ENCODE data around the gene SLC22A3. TPM values are rescaled to one million over a fixed set of nuclear protein-coding genes. Genes with fewer than 3 reads are reported as not detected.
"Not testable (repeated sequence)": the region's sequence is repeated elsewhere in the genome, so short reads cannot be mapped to it uniquely, and the experiment has no call there.

Gene SLC22A3
- 71.5 TPM for total RNA-seq (ENCODE audit: insufficient read depth, low replicate concordance)

- DNase-seq (ENCODE audit: low spot score): peak; percentile 44
Measured at GRCh38 chr6:160348223-160349019, at the start of gene SLC22A3. Gene SLC22A3 (plus strand): TSS chr6:160348378. CDS start chr6:160348420, 42 bp downstream.

GRCh38 chr6:160299559-160299958 is 48.6 kb upstream of the SLC22A3 start:
- no peak for DNase-seq (ENCODE audit: low spot score)

GRCh38 chr6:160300076-160300695 is 48.0 kb upstream of the SLC22A3 start:
- no peak for DNase-seq (ENCODE audit: low spot score)

DNA sequence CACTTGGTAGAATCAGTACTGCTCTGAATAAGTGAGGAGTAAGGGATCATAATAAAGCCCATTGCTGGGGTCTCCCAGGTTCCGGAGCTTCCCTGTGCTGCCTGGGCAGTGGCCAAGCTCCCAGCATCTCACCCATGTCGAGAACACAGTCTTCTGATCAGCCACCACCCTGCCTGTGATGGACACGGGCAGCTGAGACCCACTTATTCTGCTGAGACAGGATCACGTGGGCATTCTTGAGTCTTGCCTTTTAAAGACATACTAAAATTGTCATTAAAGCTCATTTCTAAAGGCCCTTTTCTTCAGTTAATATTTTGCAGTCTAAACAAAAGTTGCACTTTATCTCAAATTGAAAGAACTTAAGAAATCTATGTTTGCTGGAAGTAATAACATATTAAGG is 46.8 kb upstream of the SLC22A3 start:
- no peak for DNase-seq (ENCODE audit: low spot score)

GRCh38 chr6:160302431-160303082 is 45.6 kb upstream of the SLC22A3 start:
- not testable (repeated sequence) for DNase-seq (ENCODE audit: low spot score)

DNA sequence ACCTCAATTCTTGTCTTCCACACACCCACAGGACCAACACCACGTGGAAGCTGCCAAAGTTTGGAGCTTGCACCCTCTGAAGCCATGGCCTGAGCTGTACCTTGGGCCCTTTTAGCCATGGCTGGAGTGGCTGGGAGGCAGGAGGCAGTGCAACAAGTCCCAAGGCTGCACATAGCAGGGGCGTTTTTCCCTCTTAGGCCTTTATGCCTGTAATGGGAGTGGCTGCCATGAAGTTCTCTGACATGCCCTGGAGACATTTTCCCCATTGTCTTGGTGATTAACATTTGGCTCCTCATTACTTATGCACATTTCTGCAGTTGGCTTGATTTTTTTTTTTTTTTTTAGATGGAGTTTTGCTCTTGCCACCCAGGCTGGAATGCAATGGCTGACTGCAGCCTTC is 44.4 kb upstream of the SLC22A3 start:
- DNase-seq (ENCODE audit: low spot score): no peak

- no peak for DNase-seq (ENCODE audit: low spot score)
Measured at GRCh38 chr6:160305926-160306713, 42.1 kb upstream of the SLC22A3 start.

GRCh38 chr6:160309718-160310117 is 38.5 kb upstream of the SLC22A3 start:
- no peak for DNase-seq (ENCODE audit: low spot score)

GRCh38 chr6:160312900-160313299 is 35.3 kb upstream of the SLC22A3 start:
- no peak for DNase-seq (ENCODE audit: low spot score)

- DNase-seq (ENCODE audit: low spot score): no peak
Measured at GRCh38 chr6:160315310-160315709, 32.9 kb upstream of the SLC22A3 start.

- no peak for DNase-seq (ENCODE audit: low spot score)
Measured at GRCh38 chr6:160316261-160316660, 31.9 kb upstream of the SLC22A3 start.

- no peak for DNase-seq (ENCODE audit: low spot score)
Measured at GRCh38 chr6:160319246-160319645, 28.9 kb upstream of the SLC22A3 start.

DNA sequence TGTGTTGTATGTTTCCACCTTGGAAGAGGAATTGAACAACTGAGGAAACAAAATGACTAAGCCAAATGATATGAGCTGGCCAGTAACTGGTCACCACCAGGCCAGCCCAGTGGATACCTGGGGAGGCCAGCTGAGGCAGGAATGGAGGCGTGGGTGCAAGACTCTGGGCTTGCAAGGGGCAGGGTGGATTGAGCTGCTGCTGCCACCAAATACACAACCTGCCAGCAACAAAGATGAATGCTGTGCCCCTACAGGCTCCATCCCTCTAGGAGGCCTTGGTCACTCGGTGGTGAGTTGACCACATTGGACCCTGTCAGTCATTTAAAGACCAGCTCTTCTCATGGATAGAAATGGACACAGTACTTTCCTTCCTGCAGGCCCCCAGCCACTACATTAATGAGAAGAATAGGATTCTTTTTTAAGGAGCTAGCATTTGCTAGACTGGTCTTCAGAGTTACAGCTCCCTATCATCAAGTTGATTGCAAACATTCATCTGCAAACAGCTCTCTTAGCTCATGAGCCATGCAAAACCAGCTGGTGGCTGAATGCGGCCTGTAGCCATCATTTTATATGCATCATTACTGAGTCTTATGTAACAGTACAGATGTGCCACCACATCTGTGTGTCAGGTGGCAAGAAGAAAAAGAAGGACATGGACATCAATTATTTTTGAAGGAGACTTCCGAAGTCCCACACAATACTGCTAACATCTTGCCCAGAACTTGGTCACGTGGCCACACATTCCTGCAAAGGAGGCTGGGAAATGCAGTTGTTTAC is 26.3 kb upstream of the SLC22A3 start:
- DNase-seq (ENCODE audit: low spot score): no peak

DNA sequence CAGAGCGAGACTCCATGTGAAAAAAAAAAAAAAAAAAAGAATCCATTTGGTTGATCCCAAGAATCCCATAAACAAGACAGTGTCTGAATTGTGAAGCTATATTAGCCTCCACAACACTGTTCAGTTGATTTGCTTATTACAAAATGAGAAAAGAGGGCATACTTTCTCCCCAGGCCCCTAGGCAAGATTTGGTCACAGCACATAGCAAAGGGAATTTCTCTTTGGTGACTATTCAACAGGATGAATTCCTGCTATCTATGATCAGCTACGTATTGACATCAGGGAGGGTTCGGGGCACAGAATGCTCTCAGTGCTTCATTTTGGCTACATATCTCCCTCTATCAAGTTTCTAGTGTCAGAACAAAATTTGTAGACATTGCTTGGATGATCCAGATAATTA is 20.2 kb upstream of the SLC22A3 start:
- DNase-seq (ENCODE audit: low spot score): no peak

GRCh38 chr6:160328447-160328846 is 19.7 kb upstream of the SLC22A3 start:
- no peak for DNase-seq (ENCODE audit: low spot score)

DNA sequence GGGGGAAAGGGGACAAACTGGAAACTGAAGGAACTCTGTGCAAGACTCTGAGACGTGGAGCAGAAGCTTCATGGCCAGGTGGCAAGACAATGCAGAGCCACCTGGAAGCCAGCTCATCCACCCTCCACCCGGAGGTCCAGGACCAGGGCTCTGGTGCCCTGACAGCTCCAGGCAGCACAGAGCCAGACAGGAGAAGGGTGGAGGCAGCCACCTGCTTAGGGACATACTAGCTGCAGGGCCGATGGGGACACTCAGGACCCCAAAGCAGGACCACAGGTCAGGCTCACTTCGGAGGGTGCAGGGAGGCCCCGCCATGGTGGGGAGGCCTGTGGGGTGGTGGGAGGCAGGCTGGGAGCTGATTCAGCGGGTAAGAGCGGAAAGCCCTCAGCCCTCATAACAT is 19.0 kb upstream of the SLC22A3 start:
- DNase-seq (ENCODE audit: low spot score): no peak

DNA sequence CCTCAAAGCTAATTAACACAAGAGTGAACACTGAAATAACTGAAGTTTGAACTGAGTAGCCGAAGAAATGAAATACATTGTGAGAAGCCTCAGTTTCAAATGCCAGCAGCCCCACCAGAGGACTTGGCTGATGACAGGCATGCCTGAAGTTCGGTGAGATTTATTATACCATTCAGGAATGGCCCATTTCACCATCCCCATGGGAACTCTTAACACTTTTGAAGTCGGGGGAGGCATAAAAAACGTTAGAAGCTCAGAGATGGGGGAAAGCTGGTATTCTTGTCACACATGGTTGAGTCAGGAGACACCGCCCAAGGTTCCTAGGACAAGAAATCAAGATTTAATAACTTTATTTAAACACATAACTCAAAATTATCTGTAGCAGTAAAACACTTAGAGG is 17.6 kb upstream of the SLC22A3 start:
- peak; percentile 25 for DNase-seq (ENCODE audit: low spot score)

DNA sequence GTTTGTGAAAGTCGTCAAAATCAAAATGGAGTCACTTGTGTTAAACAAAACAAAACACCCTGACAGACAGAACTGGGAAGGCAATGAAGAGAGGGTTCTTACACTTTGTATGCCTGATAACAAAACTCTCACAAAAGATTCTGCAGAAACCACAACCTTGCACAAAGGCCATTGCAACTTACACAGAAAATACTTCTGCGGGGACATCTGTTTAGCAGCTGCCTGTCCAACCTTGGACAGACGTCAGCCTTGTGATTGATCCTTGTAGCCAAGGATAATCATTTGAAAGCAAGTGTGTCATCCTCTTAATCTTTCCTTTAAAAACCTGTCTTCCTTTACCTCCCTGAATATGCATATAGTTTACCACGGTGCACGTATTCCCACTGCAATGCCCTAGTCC is 17.0 kb upstream of the SLC22A3 start:
- DNase-seq (ENCODE audit: low spot score): no peak

DNA sequence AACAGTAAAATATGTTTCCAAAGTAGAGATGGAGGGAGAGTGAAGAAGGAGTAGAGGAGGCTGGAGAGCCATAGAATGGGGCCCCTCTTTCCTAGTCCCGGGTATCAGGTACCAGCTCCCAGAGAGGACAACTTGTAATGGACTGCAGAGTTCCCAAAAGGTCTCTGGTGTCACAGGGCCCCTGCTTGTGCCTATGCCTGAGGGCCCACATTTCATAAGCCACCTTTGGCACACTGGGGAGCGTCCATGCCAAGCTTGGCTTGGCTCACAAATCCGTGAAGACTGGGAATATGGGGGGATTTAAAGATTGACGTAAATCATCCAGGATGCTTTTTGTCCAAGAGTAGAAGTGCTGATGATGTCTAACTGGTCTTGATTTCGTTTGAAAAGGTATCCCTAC is 16.4 kb upstream of the SLC22A3 start:
- no peak for DNase-seq (ENCODE audit: low spot score)

- no peak for DNase-seq (ENCODE audit: low spot score)
Measured at GRCh38 chr6:160333101-160333500, 15.1 kb upstream of the SLC22A3 start.

DNA sequence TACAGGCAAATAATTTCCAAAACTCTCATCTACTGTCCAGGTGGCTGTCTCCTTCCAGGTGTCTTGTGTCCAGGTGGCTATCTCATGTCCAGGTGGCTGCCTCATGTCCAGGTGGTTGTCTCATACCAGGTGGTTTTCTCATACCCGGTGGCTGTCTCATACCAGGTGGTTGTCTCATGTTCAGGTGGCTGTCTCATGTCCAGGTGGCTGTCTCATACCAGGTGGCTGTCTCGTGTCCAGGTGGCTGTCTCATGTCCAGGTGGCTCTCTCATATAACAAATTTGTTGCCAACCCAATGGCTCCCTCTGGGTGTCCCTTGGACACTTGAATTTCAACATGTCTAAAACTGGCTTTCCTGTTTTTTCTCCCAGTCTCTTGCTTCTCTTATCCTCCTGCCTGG is 14.3 kb upstream of the SLC22A3 start:
- no peak for DNase-seq (ENCODE audit: low spot score)

Measured in umbilical cord (tissue), 2 donors.